CD14-positive monocyte (primary cell): ENCODE results near the gene OBSCN. TPM values are rescaled to one million over a fixed set of nuclear protein-coding genes. Genes with fewer than 3 reads are reported as not detected.

ENCODE experiments used
- DNase-seq, 3 donors: peaks; one replicate each; pipeline ENCODE4 v3.0.0-alpha.2; 2011 to 2022
- H2AFZ ChIP-seq: 2 replicates; pipeline ENCODE4 v1.6.0; 2012; ENCODE audit warnings: mild to moderate bottlenecking, low read depth, low read length, inconsistent platforms; ENCODE audit not compliant: insufficient read depth, poor library complexity, severe bottlenecking
- H3K27ac ChIP-seq, 2 donors: 1 replicate in 1 of 2; 2 replicates in 1 of 2; pipeline ENCODE4 v1.5.1; 2012 to 2013; ENCODE audit warnings: low read length in 2 of 2, control low read depth in 1 of 2, inconsistent platforms in 1 of 2, low read depth in 1 of 2, mild to moderate bottlenecking in 1 of 2
- H3K27me3 ChIP-seq, 2 donors: one replicate each; pipeline versions ENCODE4 v1.6.0 to v1.6.1; 2011 to 2013; ENCODE audit warnings: low read length in 2 of 2; ENCODE audit not compliant: control insufficient read depth in 2 of 2, insufficient read depth in 2 of 2
- H3K36me3 ChIP-seq, 2 donors: replicated peaks in 1 of 2; 1 replicate in 1 of 2; 2 replicates in 1 of 2; pipeline versions ENCODE4 v1.5.1 to v1.6.1; 2012 to 2013; ENCODE audit warnings: low read length in 2 of 2, control low read depth in 1 of 2, inconsistent platforms in 1 of 2, mild to moderate bottlenecking in 1 of 2; ENCODE audit not compliant: insufficient read depth in 2 of 2, control insufficient read depth in 1 of 2
- H3K4me1 ChIP-seq, 2 donors: 1 replicate in 1 of 2; 2 replicates in 1 of 2; pipeline versions ENCODE4 v1.5.1 to v1.6.1; 2012 to 2013; ENCODE audit warnings: low read length in 2 of 2, control low read depth in 1 of 2, inconsistent platforms in 1 of 2, mild to moderate bottlenecking in 1 of 2, moderate library complexity in 1 of 2; ENCODE audit not compliant: insufficient read depth in 2 of 2, control insufficient read depth in 1 of 2
- H3K4me2 ChIP-seq: replicated peaks from 2 replicates; pipeline ENCODE3; 2012; ENCODE audit warnings: low read length, moderate library complexity, mild to moderate bottlenecking; ENCODE audit not compliant: poor library complexity, severe bottlenecking; ENCODE audit errors: extremely low read depth
- H3K4me3 ChIP-seq, 3 experiments: fragments of 200-600 bp in 1 of 3; sonication (generic) in 1 of 3; replicated peaks in 1 of 3; 1 replicate in 2 of 3; 2 replicates in 1 of 3; pipeline ENCODE4 v1.5.1; 2011 to 2013; ENCODE audit warnings: low read length in 3 of 3, mild to moderate bottlenecking in 3 of 3, control low read depth in 2 of 3, low read depth in 2 of 3, inconsistent platforms in 1 of 3, moderate library complexity in 1 of 3
- H3K79me2 ChIP-seq: 2 replicates; pipeline ENCODE4 v1.6.0; 2012; ENCODE audit warnings: mild to moderate bottlenecking, control low read depth, inconsistent platforms, low read length, moderate library complexity; ENCODE audit not compliant: insufficient read depth
- H3K9ac ChIP-seq: 2 replicates; pipeline ENCODE4 v1.6.0; 2017; ENCODE audit warnings: low read length, mild to moderate bottlenecking; ENCODE audit not compliant: insufficient read depth, poor library complexity, severe bottlenecking
- H3K9me3 ChIP-seq, 2 donors: replicated peaks in 1 of 2; 1 replicate in 1 of 2; 2 replicates in 1 of 2; pipeline versions ENCODE4 v1.5.1 to v1.6.1; 2012 to 2013; ENCODE audit warnings: low read length in 2 of 2, control low read depth in 1 of 2; ENCODE audit not compliant: control insufficient read depth in 1 of 2, insufficient read depth in 1 of 2
- H4K20me1 ChIP-seq: 2 replicates; pipeline ENCODE4 v1.6.0; 2012; ENCODE audit warnings: mild to moderate bottlenecking, low read length, control low read depth, moderate library complexity; ENCODE audit not compliant: insufficient read depth
- H3K27ac Mint-ChIP-seq, 7 donors: one replicate each; pipeline ENCODE4 v1.8.0; 2020; ENCODE audit warnings: mild to moderate bottlenecking in 7 of 7, mixed read lengths in 7 of 7, moderate library complexity in 6 of 7, inconsistent platforms in 2 of 7
- H3K27me3 Mint-ChIP-seq, 3 donors: one replicate each; pipeline ENCODE4 v1.8.0; 2021 to 2022; ENCODE audit warnings: low read depth in 3 of 3, mild to moderate bottlenecking in 3 of 3, mixed read lengths in 3 of 3, moderate library complexity in 3 of 3, inconsistent platforms in 1 of 3
- H3K36me3 Mint-ChIP-seq, 2 donors: one replicate each; pipeline ENCODE4 v1.8.0; 2020; ENCODE audit warnings: mixed read lengths in 2 of 2, inconsistent platforms in 1 of 2, mild to moderate bottlenecking in 1 of 2
- H3K4me1 Mint-ChIP-seq: one replicate; pipeline ENCODE4 v1.8.0; 2020; ENCODE audit warnings: mild to moderate bottlenecking, mixed read lengths
- H3K4me3 Mint-ChIP-seq, 2 donors: one replicate each; pipeline ENCODE4 v1.8.0; 2020; ENCODE audit warnings: mild to moderate bottlenecking in 2 of 2, mixed read lengths in 2 of 2, moderate library complexity in 1 of 2
- H3K9me3 Mint-ChIP-seq, 7 donors: one replicate each; pipeline ENCODE4 v1.8.0; 2020 to 2022; ENCODE audit warnings: mixed read lengths in 7 of 7, mild to moderate bottlenecking in 6 of 7, moderate library complexity in 6 of 7, inconsistent platforms in 2 of 7
- CTCF ChIP-seq: fragments of 200-600 bp; IDR thresholded peaks from one replicate; pipeline ENCODE4 v1.8.0; 2022; ENCODE audit warnings: antibody characterized with exemption, mild to moderate bottlenecking
- WGBS: methylation state at CpG from one replicate; pipeline ENCODE4 v1.1.5; 2013; ENCODE audit warnings: missing lambda C conversion rate; ENCODE audit not compliant: insufficient coverage; 5-methylcytosine and 5-hydroxymethylcytosine counted together
- intact Hi-C, 2 donors: fragments of 100-400 bp; cut with micrococcal nuclease; formaldehyde crosslinking; loops; one replicate each; pipeline versions ENCODE4 v1.15.0 to v1.15.1; 2023
- polyA plus RNA-seq, 3 donors: library from polyadenylated mRNA; depleted of rRNA in 1 of 3; unstranded in 2 of 3; stranded (reverse) in 1 of 3; fragments of 300-500 nt in 2 of 3; fragments of >200 nt in 1 of 3; fragmentation: Illumina TruSeq in 2 of 3; gene quantifications; 1 replicate in 2 of 3; 2 replicates in 1 of 3; pipeline ENCODE4 v1.2.3, GENCODE V29; 2012 to 2021

OBSCN gene
- polyA plus RNA-seq, 3 donors: 0.57 to 1.5 (median 0.76) TPM

GRCh38 chr1:228415853-228416216, 208.0 kb downstream of the OBSCN start:
- Mint-ChIP-seq H3K9me3 (peaks cover 0 to 12% (median 8%) of the 10 kb centered on the region in 7 donors), H3K27me3 (peaks cover 55 to 66% (median 60%) of the 10 kb centered on the region in 3 donors), H3K4me1 (peaks cover 13% of the 10 kb centered on the region), H3K27ac (no peak overlapping the region), H3K4me3 (peak overlapping the region in 1 of 2 donors; percentile 86), H3K36me3 (peaks cover 15 to 17% of the 10 kb centered on the region in 2 donors)
- peaks cover 7 to 9% of the 10 kb centered on the region in 2 donors for H3K4me1 ChIP-seq
- H3K9me3 ChIP-seq: peaks cover 0 to 12% of the 10 kb centered on the region in 2 donors
- H3K27me3 ChIP-seq: peaks cover 39 to 58% of the 10 kb centered on the region in 2 donors
- no peak for DNase-seq
- no peaks in the 10 kb centered on the region for H3K79me2 ChIP-seq
- H2AFZ ChIP-seq: no peak overlapping the region
- no peak for TF ChIP-seq CTCF
- H3K9ac ChIP-seq: peak overlapping the region; percentile 25
- H3K4me3 ChIP-seq: no peak overlapping the region
- H3K36me3 ChIP-seq: peaks cover 0 to 7% of the 10 kb centered on the region in 2 donors
- H3K27ac ChIP-seq: no peak overlapping the region
- H4K20me1 ChIP-seq: peaks cover 7% of the 10 kb centered on the region
- WGBS: 19% methylated on average over 22 of the region's 23 CpGs
- intact Hi-C loops: no loop called here
- H3K4me2 ChIP-seq: no peak overlapping the region

GRCh38 chr1:228416217-228416933, 208.5 kb downstream of the OBSCN start, which contains the start of gene TRIM17:
Gene TRIM17 (minus strand): TSS chr1:228416861. CDS start chr1:228415072, 1,789 bp downstream.
- TF ChIP-seq CTCF: peak; percentile 26
- H3K27me3 Mint-ChIP-seq: peaks cover 55 to 72% (median 61%) of the 10 kb centered on the region in 3 donors
- Histone ChIP-seq H3K36me3 (peaks cover 0 to 2% of the 10 kb centered on the region in 2 donors), H3K27me3 (peaks cover 39 to 61% of the 10 kb centered on the region in 2 donors), H3K4me3 (no peak within 1 kb of the TSS), H3K9ac (peak within 1 kb of the TSS; percentile 25), H3K4me1 (peaks cover 7 to 9% of the 10 kb centered on the region in 2 donors), H2AFZ (no peak within 1 kb of the TSS), H3K27ac (no peak within 1 kb of the TSS), H3K4me2 (peak within 1 kb of the TSS; percentile 3), H3K79me2 (no peaks in the 10 kb centered on the region), H4K20me1 (peaks cover 7% of the 10 kb centered on the region), H3K9me3 (peaks cover 0 to 12% of the 10 kb centered on the region in 2 donors)
- peaks cover 0 to 12% (median 8%) of the 10 kb centered on the region in 7 donors for H3K9me3 Mint-ChIP-seq
- no peak for DNase-seq
- peaks cover 11 to 12% of the 10 kb centered on the region in 2 donors for H3K36me3 Mint-ChIP-seq
- under 1% methylated on average over 55 of the region's 59 CpGs for WGBS
- intact Hi-C loops: no loop called here
- H3K27ac Mint-ChIP-seq: no peak within 1 kb of the TSS
- peak within 1 kb of the TSS; percentile 39 to 86 for H3K4me3 Mint-ChIP-seq
- peaks cover 13% of the 10 kb centered on the region for H3K4me1 Mint-ChIP-seq
